Stomach (tissue), 4 donors: ENCODE results near the gene RIMBP2.

Experiments used
- EP300 ChIP-seq: sonication (generic); formaldehyde crosslinking; IDR thresholded peaks from one replicate; pipeline ENCODE4 v1.6.1; 2017; ENCODE audit warnings: antibody characterized with exemption
- POLR2A ChIP-seq, 4 donors: fragments of 450-650 bp; IDR thresholded peaks; one replicate each; pipeline ENCODE4 v1.6.1; 2016; ENCODE audit warnings: antibody characterized with exemption in 4 of 4, control low read depth in 2 of 4, mild to moderate bottlenecking in 1 of 4, moderate library complexity in 1 of 4
- TF ChIP-seq, protein P1 (sequence below), 7 experiments: fragments of 450-650 bp in 4 of 7; fragments of 200-600 bp in 3 of 7; sonication (generic) in 3 of 7; IDR thresholded peaks; one replicate each; pipeline ENCODE4 v1.5.1; 2016 to 2019; ENCODE audit warnings: antibody characterized with exemption in 7 of 7, control low read depth in 2 of 7, mild to moderate bottlenecking in 1 of 7

- TF ChIP-seq, protein P1, sequence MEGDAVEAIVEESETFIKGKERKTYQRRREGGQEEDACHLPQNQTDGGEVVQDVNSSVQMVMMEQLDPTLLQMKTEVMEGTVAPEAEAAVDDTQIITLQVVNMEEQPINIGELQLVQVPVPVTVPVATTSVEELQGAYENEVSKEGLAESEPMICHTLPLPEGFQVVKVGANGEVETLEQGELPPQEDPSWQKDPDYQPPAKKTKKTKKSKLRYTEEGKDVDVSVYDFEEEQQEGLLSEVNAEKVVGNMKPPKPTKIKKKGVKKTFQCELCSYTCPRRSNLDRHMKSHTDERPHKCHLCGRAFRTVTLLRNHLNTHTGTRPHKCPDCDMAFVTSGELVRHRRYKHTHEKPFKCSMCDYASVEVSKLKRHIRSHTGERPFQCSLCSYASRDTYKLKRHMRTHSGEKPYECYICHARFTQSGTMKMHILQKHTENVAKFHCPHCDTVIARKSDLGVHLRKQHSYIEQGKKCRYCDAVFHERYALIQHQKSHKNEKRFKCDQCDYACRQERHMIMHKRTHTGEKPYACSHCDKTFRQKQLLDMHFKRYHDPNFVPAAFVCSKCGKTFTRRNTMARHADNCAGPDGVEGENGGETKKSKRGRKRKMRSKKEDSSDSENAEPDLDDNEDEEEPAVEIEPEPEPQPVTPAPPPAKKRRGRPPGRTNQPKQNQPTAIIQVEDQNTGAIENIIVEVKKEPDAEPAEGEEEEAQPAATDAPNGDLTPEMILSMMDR (IDR thresholded peaks at IDR 0.05) = no peak
- TF ChIP-seq POLR2A (IDR thresholded peaks at IDR 0.05) (no peak), EP300 (no peak)
Observed at GRCh38 chr12:130375296-130376287, 340.5 kb downstream of the RIMBP2 start.
